DMS153 (cell line): ENCODE results near the gene EXOC6B.

Experiments used
- DNase-seq: peaks from one replicate; lab custom pipeline; 2025; lab: John Stamatoyannopoulos, UW

Gene EXOC6B

DNA sequence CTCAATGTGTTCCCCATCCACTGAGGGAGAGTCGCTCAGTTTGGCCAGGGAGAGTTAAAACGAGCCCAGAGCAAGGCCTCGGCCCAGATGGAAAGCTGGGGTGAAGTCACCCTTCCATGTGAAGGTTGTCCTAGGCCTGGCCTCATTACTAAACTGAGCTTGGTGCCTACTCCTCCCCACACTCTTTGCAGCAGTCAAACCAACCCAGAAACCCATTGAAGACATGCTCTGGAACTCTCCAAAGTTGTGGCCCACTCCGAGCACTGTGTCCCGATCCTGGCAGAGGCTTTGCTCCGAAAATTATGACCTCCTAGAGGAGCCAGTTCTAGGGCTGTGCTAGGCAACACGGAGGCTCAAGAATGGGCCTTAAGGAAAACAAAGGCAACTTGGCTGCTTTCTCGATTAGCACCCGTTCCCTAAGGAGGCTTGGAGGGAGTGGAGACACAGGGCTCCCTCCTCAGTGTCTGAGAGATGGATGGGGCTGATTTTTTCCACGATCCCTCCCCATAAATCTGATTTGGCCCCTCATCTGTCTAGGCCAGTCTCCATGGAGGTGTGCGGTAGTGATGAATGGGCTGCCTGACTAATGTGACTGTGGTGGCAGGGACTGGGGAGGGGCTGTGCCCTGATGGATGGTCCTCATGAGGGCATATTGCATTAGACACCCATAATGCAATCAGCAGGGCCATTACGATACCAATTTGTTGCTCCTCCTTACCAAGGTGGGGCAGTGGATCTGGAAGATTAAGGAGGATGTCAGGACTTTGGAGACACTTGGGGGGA lies 666.4 kb downstream of the EXOC6B start:
- DNase-seq = no peak

DNA sequence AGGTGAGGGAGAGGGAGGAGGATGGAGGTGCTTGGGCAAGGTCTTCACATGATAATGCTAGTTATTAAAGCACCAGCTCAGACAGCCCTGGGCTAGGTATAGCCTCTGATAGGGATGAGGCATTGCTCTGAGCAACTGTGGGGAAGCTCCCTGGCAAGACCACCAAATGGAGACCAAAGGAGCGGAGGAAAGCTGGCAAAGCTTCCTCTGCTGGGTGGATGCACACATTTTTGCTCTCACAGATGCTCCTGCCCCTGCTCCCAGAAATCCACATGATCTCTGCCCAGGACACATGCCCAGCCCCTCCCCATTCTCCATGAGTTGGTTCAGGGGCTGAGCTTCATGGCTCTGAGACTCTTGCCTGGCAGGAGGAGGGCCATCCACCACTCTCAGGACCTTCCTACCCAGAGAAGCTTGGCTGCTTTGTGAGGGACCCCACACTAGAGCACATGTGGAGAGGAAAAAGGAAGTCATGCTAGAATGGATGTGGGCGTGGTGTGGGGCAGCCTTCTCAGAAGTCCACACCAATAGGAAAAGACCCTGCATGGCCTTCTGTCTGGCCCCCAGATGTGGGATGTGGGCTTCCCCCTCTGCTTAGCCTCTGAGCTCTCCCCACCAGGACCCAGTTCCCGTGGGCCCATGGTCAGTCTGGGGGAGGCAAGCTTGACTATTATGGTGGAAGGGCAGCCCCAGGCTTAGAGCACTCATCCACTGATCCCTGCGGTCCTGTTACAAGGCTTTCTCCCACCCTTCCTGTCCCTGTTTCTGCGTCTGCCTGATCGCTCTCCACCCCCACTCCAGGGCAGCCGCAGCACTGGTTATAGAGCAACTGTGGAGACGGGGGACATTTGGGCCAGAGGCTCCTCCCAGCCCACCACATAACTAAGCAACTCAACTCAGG lies 667.7 kb downstream of the EXOC6B start:
- no peak for DNase-seq

GRCh38 chr2:72156872-72157271 lies 669.0 kb downstream of the EXOC6B start:
- DNase-seq = no peak

DNA sequence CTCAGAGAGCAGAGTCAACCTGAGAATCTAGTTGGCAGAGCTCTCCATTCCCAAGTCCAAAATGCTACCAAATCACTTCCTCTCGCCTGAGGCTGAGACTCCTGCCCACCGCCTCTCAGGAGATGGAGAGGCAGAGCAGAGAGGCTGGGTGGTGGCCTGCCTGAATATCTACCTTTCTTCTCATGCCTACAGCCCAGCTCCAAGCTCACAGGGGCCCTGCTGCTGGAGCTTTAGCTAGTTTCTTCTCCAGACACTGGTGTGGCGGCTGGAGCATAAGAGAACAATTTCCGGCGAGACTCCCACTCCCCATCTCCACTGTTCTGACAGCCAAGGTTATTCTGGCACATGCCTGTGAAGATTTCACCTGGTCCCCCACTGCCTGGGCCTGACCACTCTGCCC lies 670.1 kb downstream of the EXOC6B start:
- DNase-seq = no peak

GRCh38 chr2:72155151-72155550 lies 670.7 kb downstream of the EXOC6B start:
- DNase-seq = no peak

- no peak for DNase-seq
Measured at GRCh38 chr2:72154386-72154975, 671.4 kb downstream of the EXOC6B start.

- DNase-seq = no peak
Measured at GRCh38 chr2:72153924-72154323, 671.9 kb downstream of the EXOC6B start.

GRCh38 chr2:72153026-72153791 lies 672.6 kb downstream of the EXOC6B start:
- no peak for DNase-seq

DNA sequence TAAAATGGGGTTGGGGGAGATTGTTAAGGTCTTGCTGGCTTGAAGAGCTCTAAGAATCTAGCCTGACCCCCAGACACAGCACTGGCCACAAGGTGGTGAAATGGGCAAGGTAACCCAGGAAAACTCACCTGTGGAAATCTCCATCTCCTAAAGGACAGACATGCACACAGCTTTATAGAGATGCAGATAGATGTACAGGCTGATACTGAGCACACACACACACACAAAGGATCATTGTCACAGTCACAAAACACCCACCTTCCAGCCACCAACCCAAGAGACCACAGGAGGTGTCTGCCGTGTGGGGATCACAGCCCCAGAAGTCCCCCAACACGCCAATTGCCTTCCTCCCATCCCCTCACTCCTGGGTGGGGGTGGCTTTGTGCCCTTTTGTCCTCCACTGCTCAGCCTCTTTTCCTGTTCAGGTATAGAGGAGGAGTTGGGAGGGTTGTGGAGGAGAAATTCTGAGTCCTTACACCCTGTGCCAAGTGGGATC lies 674.9 kb downstream of the EXOC6B start:
- no peak for DNase-seq

DNA sequence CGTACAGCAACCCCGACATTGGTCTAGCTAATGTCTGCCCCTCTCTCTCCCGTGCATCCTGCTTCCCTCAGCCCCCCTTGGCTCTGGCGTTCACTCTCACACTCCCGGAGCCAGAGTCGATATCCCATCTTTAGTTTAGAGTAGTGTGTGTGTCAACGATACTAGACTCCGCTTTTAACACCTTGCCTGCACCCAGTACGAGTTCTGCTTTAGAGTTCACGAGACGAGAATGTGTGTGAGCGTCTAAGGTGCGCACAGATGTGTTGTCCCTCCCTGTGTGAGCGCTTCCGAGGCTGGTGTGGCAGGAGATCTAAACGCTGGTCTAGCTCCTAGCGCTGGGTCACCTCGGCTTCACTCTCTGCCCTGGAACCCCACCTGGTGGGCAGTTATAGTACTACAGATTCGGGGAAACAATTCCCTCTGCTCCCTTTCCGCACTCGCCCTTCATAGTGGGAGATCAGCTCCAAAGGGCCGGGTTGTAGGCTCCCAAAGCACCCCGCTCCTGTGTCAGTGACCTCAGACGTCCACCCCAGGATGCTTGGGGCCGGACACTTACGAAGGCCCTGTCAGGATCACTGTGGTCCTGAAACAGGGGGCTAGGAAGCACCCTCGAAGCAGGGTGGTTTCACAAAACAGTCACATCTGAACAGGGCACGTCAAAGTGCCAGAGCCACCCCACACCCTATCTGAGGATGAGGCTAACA lies 675.5 kb downstream of the EXOC6B start:
- DNase-seq = peak; percentile 73

DNA sequence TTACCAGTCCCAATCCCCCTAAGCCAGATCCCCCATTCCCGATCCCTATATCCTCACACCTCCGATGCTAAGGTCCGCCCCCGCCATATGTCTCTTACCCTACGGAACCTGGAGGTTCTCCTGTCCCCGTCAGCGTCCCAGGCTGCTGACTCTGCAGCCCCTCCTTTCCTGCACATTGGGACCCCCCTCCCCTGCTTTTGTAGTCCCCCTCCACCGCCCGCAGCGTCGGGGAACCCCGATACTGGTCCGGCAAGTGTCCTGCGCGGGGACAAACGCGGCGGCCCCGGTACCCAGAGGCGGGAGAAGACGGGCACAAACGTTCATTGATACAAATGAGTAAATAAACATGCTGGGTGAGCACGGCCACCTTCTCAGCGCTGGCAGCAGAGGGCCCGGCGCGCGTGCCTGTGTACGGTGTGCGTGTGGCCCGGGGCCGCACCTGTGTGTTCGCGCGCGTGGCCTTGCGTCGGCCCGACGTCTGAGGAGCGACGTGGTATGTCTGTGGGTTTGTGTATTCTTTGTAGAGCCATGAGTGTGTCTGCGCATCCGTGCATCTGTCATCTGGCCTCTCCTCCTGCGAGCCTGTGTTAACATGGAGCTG lies 676.2 kb downstream of the EXOC6B start:
- DNase-seq = no peak

DNA sequence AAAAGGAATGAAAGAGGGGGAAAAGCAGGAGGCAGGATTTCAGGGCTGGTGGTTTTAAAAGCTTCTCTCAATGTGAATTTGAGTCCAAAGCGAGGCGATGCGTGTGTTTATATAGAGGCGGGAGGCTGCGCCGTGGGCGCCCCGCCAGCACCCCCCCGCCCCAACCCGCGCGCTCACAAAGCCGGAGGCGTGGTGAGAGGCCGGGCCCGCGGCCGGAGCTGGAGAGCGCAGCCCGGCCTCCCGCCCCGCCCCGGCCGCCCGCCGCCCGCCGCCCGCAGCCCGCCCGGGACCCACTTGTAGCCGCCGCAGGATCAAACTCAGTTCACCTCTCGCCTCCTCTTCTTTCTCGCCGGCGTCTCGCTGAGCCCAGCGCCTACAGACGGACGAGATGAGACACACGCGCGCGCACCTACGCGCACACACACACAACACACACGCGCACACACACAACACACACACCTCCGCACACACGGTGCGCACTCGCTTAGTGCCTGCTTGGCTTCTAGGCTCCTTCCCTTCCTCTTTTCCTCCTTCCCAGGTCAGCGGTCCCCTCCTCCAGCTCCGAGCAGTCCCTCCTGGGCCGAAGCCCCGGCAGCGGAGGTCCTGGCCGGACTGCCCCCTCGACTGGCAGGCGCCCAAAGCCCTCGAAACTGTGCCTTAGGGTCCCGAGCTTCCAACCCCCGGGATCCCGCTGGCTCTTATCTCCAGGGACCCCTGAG lies 676.8 kb downstream of the EXOC6B start:
- peak; percentile 14 for DNase-seq

DNA sequence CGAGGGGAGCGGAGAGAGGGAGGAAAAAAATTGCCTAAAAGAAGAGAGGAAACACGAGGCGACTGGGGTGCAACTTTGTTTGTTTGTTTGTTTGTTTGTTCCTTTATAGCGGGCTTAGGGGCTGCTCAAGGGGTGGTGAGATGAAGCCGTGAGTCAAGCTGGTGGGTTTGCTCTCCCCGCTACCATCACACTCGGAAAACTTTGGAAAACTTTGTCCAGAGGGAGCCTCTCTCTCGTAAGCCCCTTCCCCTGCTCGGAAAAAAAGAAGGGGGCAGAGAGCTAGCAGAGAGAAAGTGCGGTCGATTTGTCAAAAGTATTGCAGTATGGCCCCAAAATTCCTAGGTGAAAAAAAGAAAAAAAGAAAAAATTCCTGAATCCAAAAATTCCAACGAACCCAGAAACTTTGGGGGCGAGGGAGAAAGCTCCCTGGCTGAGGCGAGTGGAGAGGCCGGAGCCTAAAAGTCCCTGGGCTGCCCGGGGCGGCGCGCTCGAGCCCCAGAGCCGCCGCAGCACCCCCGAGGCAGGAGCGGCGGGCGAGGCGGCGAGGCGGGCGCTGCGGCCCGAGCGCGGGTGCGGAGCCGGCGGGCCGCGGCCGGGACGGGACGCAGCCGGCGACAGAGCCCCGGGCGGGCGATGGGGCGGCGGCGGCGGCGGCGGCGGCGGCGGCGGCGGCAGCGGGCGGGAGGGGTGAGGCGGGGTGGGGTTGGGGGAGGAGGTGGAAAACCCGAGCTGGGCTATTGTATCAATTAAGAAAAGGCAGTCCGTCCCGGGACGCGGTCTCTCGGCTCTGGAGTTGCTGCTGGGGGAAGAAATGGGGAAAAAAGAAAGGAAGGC lies 677.6 kb downstream of the EXOC6B start:
- DNase-seq = no peak

DNA sequence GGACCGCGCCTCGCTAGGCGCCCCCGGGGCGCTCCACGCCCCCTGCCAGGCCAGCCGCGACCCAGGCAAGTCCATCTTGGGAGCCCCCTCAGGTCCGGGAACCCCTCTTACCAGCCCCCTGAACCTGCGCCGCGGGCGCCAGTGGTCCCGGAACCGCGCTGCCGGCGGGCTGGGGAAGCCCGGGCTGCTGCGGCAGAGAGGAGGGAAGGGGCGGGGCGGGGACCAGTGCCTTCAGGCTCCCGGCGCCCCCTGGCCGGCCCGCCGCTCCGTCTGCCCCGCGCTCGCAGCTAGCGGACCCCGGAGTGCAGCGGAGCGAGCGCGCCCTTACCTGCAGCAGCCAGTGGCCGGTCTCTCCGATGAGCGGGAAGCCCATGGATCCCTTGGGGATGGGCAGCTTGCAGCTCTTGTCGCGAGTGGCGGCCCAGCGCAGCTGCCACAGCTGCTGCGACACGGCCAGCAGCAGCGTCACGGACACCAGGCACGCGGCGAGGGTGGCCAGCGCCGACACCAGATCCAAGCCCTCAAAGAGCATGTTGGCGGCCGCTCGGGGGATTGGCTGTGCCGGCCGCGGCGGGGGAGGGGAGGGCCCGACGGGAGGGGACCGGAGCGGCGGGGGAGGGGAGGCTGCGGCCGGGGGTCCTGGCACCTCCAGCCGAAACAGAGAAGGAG lies 678.4 kb downstream of the EXOC6B start, which contains the start of gene CYP26B1:
Gene CYP26B1, minus strand, starts transcription at position 560 of the 669 bp plus-strand sequence. Its CDS starts 28 bp downstream, at position 532.
- no peak for DNase-seq

DNA sequence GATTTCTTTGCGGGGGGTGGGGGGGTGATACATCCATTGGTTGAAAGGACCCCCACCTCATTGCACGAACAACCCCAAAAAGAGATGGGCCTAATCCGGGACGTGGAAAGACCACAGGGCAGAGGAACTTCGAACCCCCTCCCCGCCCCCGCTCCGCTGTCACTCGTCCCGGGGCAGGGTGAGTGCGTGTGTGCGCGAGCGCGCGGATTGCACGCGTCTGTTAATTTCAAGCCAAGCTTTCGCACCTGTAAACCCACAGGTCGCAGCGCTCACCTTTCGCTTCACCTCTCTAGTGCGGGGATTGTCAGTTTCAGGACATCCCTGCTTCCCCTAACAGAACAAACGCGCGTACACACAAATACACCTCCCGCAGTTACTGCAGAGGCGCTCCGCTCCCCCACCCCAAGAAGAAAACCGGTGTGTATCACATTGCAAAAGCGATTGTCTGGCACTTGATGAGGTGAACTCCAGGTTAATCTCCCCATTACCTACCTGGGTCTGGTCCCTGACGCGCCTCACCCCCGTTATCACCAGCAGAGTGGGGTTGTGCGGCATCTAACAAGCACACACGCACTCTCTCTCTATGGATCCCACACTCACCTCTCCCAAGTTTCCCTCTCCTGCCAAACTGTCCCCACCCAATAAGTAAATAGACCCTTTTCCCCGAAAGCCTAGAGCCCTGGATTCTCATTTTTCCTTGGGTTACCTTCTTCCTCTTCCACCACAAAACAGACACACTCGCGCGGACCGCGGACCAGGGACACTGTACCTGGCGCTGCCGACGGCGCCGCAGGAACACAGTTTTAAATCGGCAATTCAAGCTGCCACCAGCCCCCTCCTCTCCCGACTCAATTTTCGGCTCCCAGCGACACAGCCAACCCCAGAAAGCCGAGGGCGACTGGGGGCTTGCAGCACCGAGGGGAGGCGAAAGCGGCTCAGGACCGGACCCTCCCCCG lies 679.2 kb downstream of the EXOC6B start:
- no peak for DNase-seq

DNA sequence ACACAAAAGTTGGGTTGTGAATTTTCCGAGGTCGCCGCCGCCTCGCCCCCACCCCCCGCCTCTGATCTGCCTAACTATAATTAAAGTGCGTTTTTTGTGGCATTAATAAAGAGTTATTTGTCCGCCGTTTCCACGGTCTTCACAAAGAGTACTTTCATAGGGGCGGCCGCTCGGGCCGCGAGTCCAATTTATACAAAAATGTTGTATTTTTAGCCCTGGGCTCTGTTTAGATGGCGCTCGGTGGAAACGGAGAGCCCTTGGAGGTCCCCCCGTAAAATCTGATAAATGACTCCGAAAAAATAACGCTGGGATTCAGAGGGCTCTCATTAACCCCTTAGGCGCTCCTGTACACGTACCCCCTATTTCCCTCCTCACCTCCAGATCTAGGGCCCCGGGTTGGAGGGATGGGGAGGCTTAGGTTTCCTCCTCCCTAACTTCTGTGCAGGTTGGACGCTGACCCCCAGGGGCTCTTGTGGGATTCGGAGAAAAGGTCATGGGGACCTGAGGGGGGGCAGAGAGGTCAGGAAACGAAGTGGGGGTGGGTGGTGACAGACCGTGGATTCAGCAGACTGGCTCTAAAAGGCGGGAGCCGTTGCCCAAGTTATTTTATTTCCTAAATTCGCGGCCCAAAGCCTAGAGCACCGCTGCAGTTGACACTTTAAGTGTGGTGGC lies 680.0 kb downstream of the EXOC6B start:
- DNase-seq = no peak

DNA sequence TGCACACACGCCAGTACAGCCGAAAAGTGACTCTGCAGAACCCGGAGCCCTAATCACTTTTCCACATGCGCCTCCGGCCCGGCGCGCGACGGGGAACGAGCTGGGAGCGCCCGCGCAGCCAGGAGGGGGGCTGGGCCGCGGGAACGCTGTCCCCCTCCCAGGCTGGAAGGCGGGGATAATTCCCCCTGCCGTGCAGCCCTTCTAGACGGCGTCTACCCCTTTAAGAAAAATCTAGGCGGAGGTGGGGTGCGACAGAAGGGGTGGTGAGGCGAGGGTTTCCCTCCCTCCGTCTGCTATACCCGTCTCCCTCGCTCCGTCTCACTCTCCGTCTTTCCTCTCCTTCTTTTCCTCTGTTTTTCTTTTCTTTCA lies 680.6 kb downstream of the EXOC6B start:
- peak; percentile 40 for DNase-seq
